Uterus (tissue), 2 donors: ENCODE data around the gene TRIM14.

Experiments used
- CTCF ChIP-seq, 4 experiments: fragments of 200-600 bp in 2 of 4; fragments of 450-650 bp in 2 of 4; sonication (generic) in 2 of 4; IDR thresholded peaks; one replicate each; pipeline ENCODE4 v1.5.1; 2016 to 2019; ENCODE audit warnings: antibody characterized with exemption in 4 of 4, mild to moderate bottlenecking in 2 of 4, moderate library complexity in 1 of 4
- POLR2A ChIP-seq, 2 donors: fragments of 450-650 bp; IDR thresholded peaks; one replicate each; pipeline ENCODE4 v1.6.1; 2016; ENCODE audit warnings: antibody characterized with exemption in 2 of 2, mild to moderate bottlenecking in 1 of 2, moderate library complexity in 1 of 2

GRCh38 chr9:98070704-98071103 lies 48.3 kb downstream of the TRIM14 start:
- TF ChIP-seq CTCF (IDR thresholded peaks at IDR 0.05) (no peak), POLR2A (IDR thresholded peaks at IDR 0.05) (no peak)
